Left lung (tissue), 10 donors: ENCODE measurements around the gene TTC31. TPM values are rescaled to one million over a fixed set of nuclear protein-coding genes. Genes with fewer than 3 reads are reported as not detected.
A peak's percentile ranks its signal among the peaks of the same experiment; 100 is the strongest.

Experiments used
- ATAC-seq: fragments of 200-7000 bp; cut with Tn5 transposase; one replicate; pipeline ENCODE4 v1.9.1; 2020; ENCODE audit warnings: moderate library complexity
- DNase-seq, 4 donors: peaks; one replicate each; pipeline ENCODE4 v3.0.0-alpha.2; 2013 to 2020
- H3K27ac ChIP-seq, 2 donors: fragments of 200-600 bp; sonication (generic) in 1 of 2; one replicate each; pipeline versions ENCODE4 v1.5.0 to v1.8.0; 2020 to 2021
- H3K27me3 ChIP-seq, 2 donors: fragments of 200-600 bp; sonication (generic) in 1 of 2; one replicate each; pipeline versions ENCODE4 v1.5.0 to v1.8.0; 2020 to 2021
- H3K36me3 ChIP-seq, 2 donors: fragments of 200-600 bp; sonication (generic) in 1 of 2; one replicate each; pipeline versions ENCODE4 v1.5.0 to v1.8.0; 2020 to 2021
- H3K4me1 ChIP-seq, 2 donors: fragments of 200-600 bp; one replicate each; pipeline ENCODE4 v1.8.0; 2021
- H3K4me3 ChIP-seq, 2 donors: fragments of 200-600 bp; sonication (generic) in 1 of 2; one replicate each; pipeline versions ENCODE4 v1.5.0 to v1.8.0; 2020 to 2021; ENCODE audit warnings: mild to moderate bottlenecking in 1 of 2
- H3K9me3 ChIP-seq, 2 donors: fragments of 200-600 bp; sonication (generic) in 1 of 2; one replicate each; pipeline versions ENCODE4 v1.5.0 to v1.8.0; 2020 to 2021
- CTCF ChIP-seq, 2 donors: fragments of 200-600 bp; sonication (generic) in 1 of 2; IDR thresholded peaks; one replicate each; pipeline versions ENCODE4 v1.5.0 to v1.8.0; 2021; ENCODE audit warnings: antibody characterized with exemption in 2 of 2
- intact Hi-C, 2 donors: fragments of 100-400 bp; cut with DNase I; formaldehyde crosslinking; loops; one replicate each; pipeline versions ENCODE4 v1.11.2 to v1.14.2; 2022
- polyA plus RNA-seq, 6 donors: library from polyadenylated mRNA; unstranded; fragments of 120-200 nt; gene quantifications; one replicate each; pipeline ENCODE4 v1.2.1, GENCODE V29; 2013; ENCODE audit not compliant: insufficient read length in 6 of 6
- total RNA-seq, 2 donors: library from RNA; stranded (reverse); fragmentation: NEBNext Ultra II Directional; extraction: Animal tissue kit (Norgen Biotek cat#: 25700); gene quantifications; one replicate each; pipeline ENCODE4 v1.2.1, GENCODE V29; 2021
- donor health status: DM: no; HTN: yes; CAD: no.
- donor health status: DM: no; HTN: no; CAD: no.

The TTC31 gene
- total and polyA plus RNA-seq, 8 donors, result 22.1 to 38.4 (median 33.5) TPM

DNA sequence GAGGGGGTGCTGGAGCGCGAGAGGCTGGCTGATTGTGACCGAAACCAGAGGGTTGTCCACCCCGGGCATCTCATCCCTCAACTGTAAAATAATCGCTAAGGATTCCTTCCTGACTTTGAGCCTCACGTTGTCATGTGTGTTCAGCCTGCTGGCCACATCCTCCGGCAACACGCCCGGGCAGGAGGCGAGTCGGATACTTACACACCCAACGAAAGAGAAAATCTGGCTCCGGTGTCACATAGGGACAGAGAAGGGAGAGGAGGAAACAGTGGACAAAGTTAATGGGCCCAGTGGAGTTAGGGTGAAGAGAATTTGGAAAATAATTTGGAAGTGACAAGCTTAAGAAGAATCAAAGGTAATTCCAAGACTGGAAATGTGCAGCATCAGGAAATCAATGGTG, 33.8 kb downstream of the TTC31 start:
- intact Hi-C loops, result no loop called here
- no peaks in the 10 kb centered on the region for H3K9me3 ChIP-seq
- no peak for TF ChIP-seq CTCF (IDR thresholded peaks at IDR 0.05)
- peaks cover 81 to 98% of the 10 kb centered on the region in 2 donors for H3K27me3 ChIP-seq
- no peaks in the 10 kb centered on the region for H3K36me3 ChIP-seq
- peak overlapping the region in 1 of 2 donors; percentile 43 for H3K4me3 ChIP-seq
- ATAC-seq, result no peak
- no peak overlapping the region for H3K27ac ChIP-seq
- H3K4me1 ChIP-seq, result peaks cover 11 to 35% of the 10 kb centered on the region in 2 donors
- no peak for DNase-seq

GRCh38 chr2:74522516-74522915, 39.6 kb downstream of the TTC31 start:
- intact Hi-C loops, result no loop called here

DNA sequence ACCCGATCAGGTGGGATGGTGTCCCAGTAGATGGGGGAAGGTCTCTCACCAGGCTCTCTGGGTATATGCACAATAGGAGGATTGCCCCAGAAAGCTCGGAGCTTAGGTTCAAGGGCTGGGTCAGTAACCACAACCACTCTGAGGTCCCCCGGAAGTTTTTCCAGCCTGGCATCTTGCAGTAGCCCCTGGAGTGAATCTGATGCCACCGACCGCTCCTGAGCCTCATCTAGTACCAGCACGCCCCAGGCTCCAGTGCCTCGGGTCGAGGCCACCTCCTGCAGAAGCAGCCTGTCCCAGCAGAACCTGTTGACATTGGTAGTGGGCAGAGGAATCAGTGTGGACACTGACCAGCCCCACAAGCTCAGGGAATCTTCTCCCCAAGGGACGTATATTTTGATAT, 41.1 kb downstream of the TTC31 start:
- Histone ChIP-seq H3K36me3 (peaks cover 0 to 25% of the 10 kb centered on the region in 2 donors), H3K9me3 (no peaks in the 10 kb centered on the region), H3K27me3 (peaks cover 8 to 25% of the 10 kb centered on the region in 2 donors), H3K4me3 (no peak overlapping the region), H3K27ac (no peak overlapping the region), H3K4me1 (peaks cover 8 to 15% of the 10 kb centered on the region in 2 donors)
- DNase-seq, result no peak
- ATAC-seq, result no peak
- no peak for TF ChIP-seq CTCF (IDR thresholded peaks at IDR 0.05)
- intact Hi-C loops, result no loop called here

More at GRCh38 chr2:74522516-74522915, 39.6 kb downstream of the TTC31 start:
- DNase-seq, result no peak
- no peak for ATAC-seq
- TF ChIP-seq CTCF (IDR thresholded peaks at IDR 0.05), result no peak
- no peak overlapping the region for H3K27ac ChIP-seq
- H3K36me3 ChIP-seq, result peaks cover 0 to 23% of the 10 kb centered on the region in 2 donors
- peaks cover 23 to 40% of the 10 kb centered on the region in 2 donors for H3K27me3 ChIP-seq
- no peaks in the 10 kb centered on the region for H3K9me3 ChIP-seq
- H3K4me3 ChIP-seq, result no peak overlapping the region
- no peaks in the 10 kb centered on the region for H3K4me1 ChIP-seq

- H3K9me3 ChIP-seq, result no peaks in the 10 kb centered on the region
- H3K4me3 ChIP-seq, result no peak overlapping the region
- no peak for TF ChIP-seq CTCF (IDR thresholded peaks at IDR 0.05)
- peaks cover 0 to 25% of the 10 kb centered on the region in 2 donors for H3K36me3 ChIP-seq
- peaks cover 3 to 14% of the 10 kb centered on the region in 2 donors for H3K27me3 ChIP-seq
- intact Hi-C loops, result no loop called here
- DNase-seq, result no peak
- ATAC-seq, result no peak
- H3K27ac ChIP-seq, result no peak overlapping the region
- H3K4me1 ChIP-seq, result peaks cover 8 to 16% of the 10 kb centered on the region in 2 donors
Measured at GRCh38 chr2:74524955-74525716, 42.3 kb downstream of the TTC31 start.

GRCh38 chr2:74525717-74526648, 43.1 kb downstream of the TTC31 start, which contains the start of gene DQX1:
Gene DQX1 (minus strand): TSS chr2:74526231. CDS start chr2:74525729, 502 bp downstream.
- ATAC-seq (no peak), DNase-seq (peak in 1 of 4 donors; percentile 16)
- Histone ChIP-seq H3K27me3 (peaks cover 0 to 5% of the 10 kb centered on the region in 2 donors), H3K4me1 (peaks cover 11 to 22% of the 10 kb centered on the region in 2 donors), H3K27ac (no peak within 1 kb of the TSS), H3K9me3 (no peaks in the 10 kb centered on the region), H3K4me3 (no peak within 1 kb of the TSS), H3K36me3 (peaks cover 0 to 25% of the 10 kb centered on the region in 2 donors)
- intact Hi-C loops, result no loop called here
- TF ChIP-seq CTCF (IDR thresholded peaks at IDR 0.05), result no peak
